Mesendoderm (in vitro differentiated cells): ENCODE results near the gene ABCC2.

Source experiments
- DNase-seq: peaks from one replicate; pipeline ENCODE4 v3.0.0; 2013
- H2AK5ac ChIP-seq: 2 replicates; pipeline ENCODE4 v1.6.1; 2013; ENCODE audit warnings: low read length, inconsistent platforms
- H2BK120ac ChIP-seq: 2 replicates; pipeline ENCODE4 v1.6.1; 2013; ENCODE audit warnings: low read depth, mild to moderate bottlenecking, low read length, moderate library complexity, mixed read lengths
- H2BK15ac ChIP-seq: replicated peaks from 2 replicates; pipeline ENCODE4 v1.6.1; 2013; ENCODE audit warnings: low read depth, mild to moderate bottlenecking, moderate library complexity
- H2BK5ac ChIP-seq: 2 replicates; pipeline ENCODE4 v1.6.1; 2013; ENCODE audit warnings: low read length, inconsistent platforms
- H3K18ac ChIP-seq: 2 replicates; pipeline ENCODE4 v1.6.1; 2013; ENCODE audit warnings: mild to moderate bottlenecking, low read length, mixed read lengths
- H3K23ac ChIP-seq: one replicate; pipeline ENCODE4 v1.6.1; 2013; ENCODE audit warnings: low read length
- H3K27ac ChIP-seq: 2 replicates; pipeline ENCODE4 v1.5.1; 2013; ENCODE audit warnings: low read depth, mild to moderate bottlenecking, inconsistent platforms, low read length, moderate library complexity
- H3K27me3 ChIP-seq: 2 replicates; pipeline ENCODE4 v1.6.1; 2013; ENCODE audit warnings: low read length, control low read depth, mild to moderate bottlenecking, inconsistent platforms; ENCODE audit not compliant: insufficient read depth, poor library complexity
- H3K36me3 ChIP-seq: 2 replicates; pipeline ENCODE4 v1.6.1; 2013; ENCODE audit warnings: low read length, inconsistent platforms; ENCODE audit not compliant: control insufficient read depth, insufficient read depth
- H3K4ac ChIP-seq: one replicate; pipeline ENCODE4 v1.6.1; 2013; ENCODE audit warnings: low read depth, mild to moderate bottlenecking, low read length, moderate library complexity
- H3K4me1 ChIP-seq: 2 replicates; pipeline ENCODE4 v1.6.1; 2013; ENCODE audit warnings: low read depth, low read length, inconsistent platforms; ENCODE audit not compliant: control insufficient read depth
- H3K4me2 ChIP-seq: 2 replicates; pipeline ENCODE4 v1.6.1; 2013; ENCODE audit warnings: low read length
- H3K4me3 ChIP-seq: 2 replicates; pipeline ENCODE4 v1.5.1; 2013; ENCODE audit warnings: mild to moderate bottlenecking, low read length
- H3K56ac ChIP-seq: one replicate; pipeline ENCODE4 v1.6.1; 2013; ENCODE audit warnings: low read length
- H3K79me1 ChIP-seq: 2 replicates; pipeline ENCODE4 v1.6.1; 2013; ENCODE audit warnings: low read length, inconsistent platforms
- H3K79me2 ChIP-seq: 2 replicates; pipeline ENCODE4 v1.6.1; 2013; ENCODE audit warnings: mild to moderate bottlenecking, low read length; ENCODE audit not compliant: control insufficient read depth, insufficient read depth
- H3K9ac ChIP-seq: 2 replicates; pipeline ENCODE4 v1.6.1; 2013; ENCODE audit warnings: low read length, inconsistent platforms
- H4K5ac ChIP-seq: one replicate; pipeline ENCODE4 v1.6.1; 2013; ENCODE audit warnings: low read length
- H4K8ac ChIP-seq: one replicate; pipeline ENCODE4 v1.6.1; 2013; ENCODE audit warnings: low read depth, mild to moderate bottlenecking, control low read depth, low read length, moderate library complexity
- WGBS: extraction: QIAGEN DNeasy Blood & Tissue Kit; methylation state at CpG from one replicate; pipeline ENCODE4 v1.1.7; 2013; ENCODE audit warnings: low lambda C conversion rate, missing lambda C conversion rate; ENCODE audit not compliant: insufficient coverage; ENCODE audit errors: extremely low coverage; 5-methylcytosine and 5-hydroxymethylcytosine counted together

Gene ABCC2

DNA sequence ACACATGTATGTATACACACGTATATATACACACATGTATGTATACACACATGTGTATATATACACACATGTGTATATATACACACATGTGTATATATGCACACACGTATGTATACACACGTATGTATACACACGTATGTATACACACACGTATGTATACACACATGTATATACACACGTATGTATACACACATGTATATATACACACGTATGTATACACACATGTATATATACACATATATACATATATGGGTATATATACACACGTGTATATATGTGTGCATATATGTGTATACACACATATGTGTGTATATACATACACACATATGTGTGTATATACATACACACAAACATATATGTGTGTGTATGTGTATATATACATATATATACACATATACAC is 31.7 kb downstream of the ABCC2 start:
- DNase-seq: no peak
- Histone ChIP-seq H3K36me3 (no peaks in the 10 kb centered on the region), H3K18ac (no peak overlapping the region), H2BK120ac (no peak overlapping the region), H3K4ac (no peak overlapping the region), H3K4me2 (no peak overlapping the region), H3K27me3 (no peaks in the 10 kb centered on the region), H2BK5ac (no peak overlapping the region), H2BK15ac (no peak overlapping the region), H4K8ac (no peak overlapping the region), H2AK5ac (no peak overlapping the region), H4K5ac (no peak overlapping the region), H3K4me1 (no peaks in the 10 kb centered on the region), H3K79me1 (no peaks in the 10 kb centered on the region), H3K23ac (no peak overlapping the region), H3K9ac (no peak overlapping the region), H3K27ac (no peak overlapping the region), H3K79me2 (no peaks in the 10 kb centered on the region), H3K4me3 (no peak overlapping the region), H3K56ac (no peak overlapping the region)
- no CpG with 5 or more reads among the region's 8 CpGs for WGBS

DNA sequence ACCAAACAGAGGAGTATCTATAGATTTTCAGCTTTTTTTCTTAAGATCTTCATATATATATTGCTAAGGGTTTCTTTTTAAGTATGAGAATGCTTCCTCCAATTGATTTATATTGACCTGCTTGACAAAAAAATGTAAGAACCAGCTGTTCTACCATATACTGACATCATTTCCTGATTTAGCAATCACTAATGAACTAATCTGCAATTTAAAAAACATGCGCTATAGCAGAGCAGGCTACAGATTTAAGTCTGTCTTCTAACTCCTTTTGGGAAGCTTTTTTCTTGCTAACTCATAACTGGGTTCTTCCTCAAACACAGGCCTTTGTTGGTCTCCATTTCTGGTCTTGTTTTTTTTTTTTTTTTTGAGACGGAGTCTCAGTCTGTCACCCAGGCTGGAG is 33.2 kb downstream of the ABCC2 start:
- H3K23ac ChIP-seq: no peak overlapping the region
- H3K36me3 ChIP-seq: no peaks in the 10 kb centered on the region
- no peak overlapping the region for H3K4ac ChIP-seq
- no peaks in the 10 kb centered on the region for H3K27me3 ChIP-seq
- no peak overlapping the region for H2BK120ac ChIP-seq
- DNase-seq: no peak
- H2BK15ac ChIP-seq: no peak overlapping the region
- no peak overlapping the region for H3K18ac ChIP-seq
- H3K27ac ChIP-seq: no peak overlapping the region
- no peaks in the 10 kb centered on the region for H3K79me2 ChIP-seq
- no peak overlapping the region for H2AK5ac ChIP-seq
- no peak overlapping the region for H3K9ac ChIP-seq
- no peak overlapping the region for H3K4me2 ChIP-seq
- no peak overlapping the region for H3K4me3 ChIP-seq
- H2BK5ac ChIP-seq: no peak overlapping the region
- WGBS: no CpG with 5 or more reads among the region's 2 CpGs
- no peak overlapping the region for H4K8ac ChIP-seq
- no peaks in the 10 kb centered on the region for H3K4me1 ChIP-seq
- no peak overlapping the region for H3K56ac ChIP-seq
- no peak overlapping the region for H4K5ac ChIP-seq
- H3K79me1 ChIP-seq: no peaks in the 10 kb centered on the region

DNA sequence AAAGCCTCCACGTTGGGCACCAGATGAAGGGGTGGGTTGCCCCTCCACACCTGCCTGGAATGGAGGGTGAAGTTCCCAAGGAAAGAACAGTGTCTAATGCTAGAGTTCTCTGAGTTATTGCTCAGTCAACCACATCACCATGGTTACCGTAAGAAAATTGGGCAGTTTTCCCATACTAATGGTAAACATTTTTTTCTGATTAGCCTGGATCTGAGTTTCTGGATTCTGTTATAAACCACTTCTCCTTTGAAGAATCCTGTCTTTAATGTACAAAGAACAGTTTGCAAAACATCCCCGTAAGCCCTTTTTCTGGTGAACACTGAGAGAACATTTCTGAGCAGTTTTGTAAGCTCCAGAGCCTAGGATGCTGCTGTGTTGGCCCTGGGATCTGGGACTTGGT is 45.5 kb downstream of the ABCC2 start:
- WGBS: no CpG with 5 or more reads among the region's 3 CpGs
- no peaks in the 10 kb centered on the region for H3K79me2 ChIP-seq
- no peak overlapping the region for H2BK5ac ChIP-seq
- no peak overlapping the region for H2BK120ac ChIP-seq
- no peak overlapping the region for H3K4ac ChIP-seq
- no peak overlapping the region for H3K4me2 ChIP-seq
- no peak overlapping the region for H2AK5ac ChIP-seq
- no peak overlapping the region for H3K4me3 ChIP-seq
- H4K5ac ChIP-seq: no peak overlapping the region
- no peaks in the 10 kb centered on the region for H3K4me1 ChIP-seq
- H3K23ac ChIP-seq: no peak overlapping the region
- no peak overlapping the region for H3K9ac ChIP-seq
- H2BK15ac ChIP-seq: no peak overlapping the region
- no peaks in the 10 kb centered on the region for H3K27me3 ChIP-seq
- DNase-seq: no peak
- H3K27ac ChIP-seq: no peak overlapping the region
- H3K56ac ChIP-seq: no peak overlapping the region
- no peaks in the 10 kb centered on the region for H3K36me3 ChIP-seq
- no peaks in the 10 kb centered on the region for H3K79me1 ChIP-seq
- no peak overlapping the region for H3K18ac ChIP-seq
- H4K8ac ChIP-seq: no peak overlapping the region

DNA sequence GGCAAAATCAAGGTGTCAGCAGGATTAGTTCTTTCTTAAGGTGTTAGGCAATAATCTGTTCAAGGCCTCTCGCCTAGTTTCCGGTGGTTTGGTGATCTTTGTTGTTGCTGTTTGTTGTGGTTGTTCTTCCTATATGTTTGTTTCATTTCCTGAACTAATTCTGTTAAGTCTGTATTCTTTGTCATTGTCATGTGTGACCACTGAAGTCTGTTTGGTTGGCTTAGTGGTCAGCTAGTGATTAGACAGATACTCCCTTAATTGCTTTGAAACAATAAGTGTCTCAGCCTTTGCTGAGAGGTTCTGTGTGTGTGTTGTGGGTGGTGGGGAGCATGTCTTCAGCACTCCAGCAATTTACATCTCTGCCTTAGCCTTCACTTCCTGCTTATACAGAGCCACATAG is 46.0 kb downstream of the ABCC2 start:
- no peak overlapping the region for H3K9ac ChIP-seq
- no peak overlapping the region for H4K8ac ChIP-seq
- H2BK5ac ChIP-seq: no peak overlapping the region
- H3K79me2 ChIP-seq: no peaks in the 10 kb centered on the region
- no peaks in the 10 kb centered on the region for H3K36me3 ChIP-seq
- H2BK120ac ChIP-seq: no peak overlapping the region
- H3K4me1 ChIP-seq: no peaks in the 10 kb centered on the region
- H3K4me3 ChIP-seq: no peak overlapping the region
- H3K23ac ChIP-seq: no peak overlapping the region
- no peak overlapping the region for H3K27ac ChIP-seq
- H3K4me2 ChIP-seq: no peak overlapping the region
- H3K18ac ChIP-seq: no peak overlapping the region
- no peak overlapping the region for H3K4ac ChIP-seq
- H3K27me3 ChIP-seq: no peaks in the 10 kb centered on the region
- no peak overlapping the region for H2AK5ac ChIP-seq
- H3K56ac ChIP-seq: no peak overlapping the region
- DNase-seq: no peak
- H4K5ac ChIP-seq: no peak overlapping the region
- no peak overlapping the region for H2BK15ac ChIP-seq
- H3K79me1 ChIP-seq: no peaks in the 10 kb centered on the region
- no CpG with 5 or more reads among the region's 2 CpGs for WGBS

DNA sequence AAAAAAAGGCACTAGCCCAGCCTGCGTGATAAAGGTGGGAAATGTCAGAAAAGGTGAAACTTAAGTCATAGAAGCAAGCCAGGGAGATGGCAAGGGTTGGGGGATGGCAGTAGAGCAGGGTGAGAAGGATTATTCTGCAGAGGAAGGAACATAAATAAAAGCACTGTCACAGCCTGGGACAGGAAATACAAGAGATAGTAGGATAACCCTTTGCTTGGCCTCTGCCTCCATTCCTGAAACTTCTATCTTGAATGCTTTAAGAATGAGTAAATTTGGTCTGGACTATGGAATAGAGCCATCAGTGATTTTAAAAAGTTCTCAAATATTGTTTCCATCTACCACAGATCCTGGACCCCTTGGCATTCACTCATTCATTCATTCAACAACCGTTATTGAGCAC is 50.0 kb downstream of the ABCC2 start:
- H3K27ac ChIP-seq: no peak overlapping the region
- no peaks in the 10 kb centered on the region for H3K4me1 ChIP-seq
- no CpG with 5 or more reads among the region's 2 CpGs for WGBS
- H2BK120ac ChIP-seq: no peak overlapping the region
- H3K36me3 ChIP-seq: no peaks in the 10 kb centered on the region
- H3K4me2 ChIP-seq: no peak overlapping the region
- no peaks in the 10 kb centered on the region for H3K79me2 ChIP-seq
- no peak overlapping the region for H3K4ac ChIP-seq
- DNase-seq: no peak
- no peak overlapping the region for H2BK5ac ChIP-seq
- no peaks in the 10 kb centered on the region for H3K79me1 ChIP-seq
- no peak overlapping the region for H4K8ac ChIP-seq
- H3K9ac ChIP-seq: no peak overlapping the region
- H3K56ac ChIP-seq: no peak overlapping the region
- no peak overlapping the region for H3K23ac ChIP-seq
- H4K5ac ChIP-seq: no peak overlapping the region
- no peak overlapping the region for H3K4me3 ChIP-seq
- H2AK5ac ChIP-seq: no peak overlapping the region
- no peak overlapping the region for H2BK15ac ChIP-seq
- H3K18ac ChIP-seq: no peak overlapping the region
- no peaks in the 10 kb centered on the region for H3K27me3 ChIP-seq

DNA sequence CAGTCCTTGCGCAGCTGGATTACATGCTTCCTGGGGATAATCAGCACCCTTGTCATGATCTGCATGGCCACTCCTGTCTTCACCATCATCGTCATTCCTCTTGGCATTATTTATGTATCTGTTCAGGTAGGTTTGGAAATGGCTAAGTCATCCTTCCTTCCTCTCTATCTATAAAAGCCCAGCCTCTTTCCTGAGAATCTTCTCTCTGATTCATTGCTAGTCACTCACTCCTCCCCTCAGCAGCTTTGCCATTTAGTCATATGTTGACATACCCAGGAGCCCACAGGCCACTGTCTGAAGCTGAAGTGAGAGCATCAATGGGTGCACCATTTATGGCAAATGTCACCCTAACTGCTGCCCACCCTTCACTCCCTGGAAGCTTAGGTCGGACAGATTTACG is 52.0 kb downstream of the ABCC2 start:
- no peak overlapping the region for H3K23ac ChIP-seq
- no peak for DNase-seq

More for the DNA sequence above, 52.0 kb downstream of the ABCC2 start:
- no peak overlapping the region for H4K8ac ChIP-seq
- no peak overlapping the region for H3K18ac ChIP-seq
- H2BK15ac ChIP-seq: no peak overlapping the region
- H2AK5ac ChIP-seq: no peak overlapping the region
- H3K27me3 ChIP-seq: no peaks in the 10 kb centered on the region
- no peaks in the 10 kb centered on the region for H3K79me2 ChIP-seq
- H3K4ac ChIP-seq: no peak overlapping the region
- H3K9ac ChIP-seq: no peak overlapping the region
- no peak overlapping the region for H3K56ac ChIP-seq
- no peak overlapping the region for H4K5ac ChIP-seq
- H3K27ac ChIP-seq: no peak overlapping the region
- no peak overlapping the region for H2BK120ac ChIP-seq
- H3K36me3 ChIP-seq: no peaks in the 10 kb centered on the region
- no CpG with 5 or more reads among the region's 4 CpGs for WGBS
- no peaks in the 10 kb centered on the region for H3K79me1 ChIP-seq
- no peak overlapping the region for H3K4me3 ChIP-seq
- no peaks in the 10 kb centered on the region for H3K4me1 ChIP-seq
- no peak overlapping the region for H3K4me2 ChIP-seq
- no peak overlapping the region for H2BK5ac ChIP-seq
